ENCODE measurements around the gene PABPC3. TPM values are rescaled to one million over a fixed set of nuclear protein-coding genes. Genes with fewer than 3 reads are reported as not detected.

Gene PABPC3
- total RNA-seq, 1 donor from 2014 or later: 0.45 TPM

DNA sequence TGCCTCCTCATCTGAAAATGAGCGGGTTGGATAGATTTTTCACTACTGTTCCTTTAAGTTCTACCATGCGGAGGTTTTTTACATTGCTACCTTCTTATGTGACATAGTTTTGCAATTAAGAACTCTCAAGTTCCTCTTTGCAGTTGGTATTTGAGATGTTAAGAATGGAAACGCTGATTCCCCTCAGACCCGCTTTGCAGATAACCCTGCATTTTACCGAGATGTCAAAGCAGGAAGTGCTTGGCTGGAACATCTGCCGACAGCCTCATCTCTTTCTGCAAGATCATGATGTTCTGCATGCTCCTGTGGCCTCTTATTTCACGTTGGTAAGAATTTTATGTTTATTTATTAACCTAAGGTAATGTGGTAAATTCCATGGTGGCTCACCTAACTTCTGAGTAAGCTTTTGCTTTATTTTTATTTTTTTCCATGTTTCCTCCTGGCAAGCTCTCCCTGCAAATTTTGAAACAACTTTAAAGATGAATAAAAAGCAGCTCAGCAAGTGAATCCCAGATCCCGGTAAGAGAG is 22.5 kb downstream of the PABPC3 start:
- Histone ChIP-seq H4K20me1 (ENCODE audit: insufficient read depth, low read length) (no peaks in the 10 kb centered on the region), H3K4me2 (ENCODE audit: low read length) (no peak overlapping the region), H3K4me3 (ENCODE audit: insufficient read depth, low read depth, low read length) (no peak overlapping the region), H2AFZ (ENCODE audit: low read depth, low read length) (no peak overlapping the region), H3K9me3 (ENCODE audit: insufficient read depth, low read depth, low read length) (no peaks in the 10 kb centered on the region), H3K79me2 (ENCODE audit: insufficient read depth, low read length) (no peaks in the 10 kb centered on the region), H3K36me3 (ENCODE audit: insufficient read depth, low read length) (no peaks in the 10 kb centered on the region), H3K4me1 (ENCODE audit: insufficient read depth, low read length) (no peaks in the 10 kb centered on the region), H3K27ac (ENCODE audit: low read depth, low read length) (no peak overlapping the region), H3K9ac (ENCODE audit: low read length) (no peak overlapping the region), H3K27me3 (ENCODE audit: insufficient read depth, low read length) (peaks cover 4% of the 10 kb centered on the region)
- no peak for TF ChIP-seq EZH2 (IDR thresholded peaks at IDR 0.05; ENCODE audit: insufficient read depth, low read length)
- TF ChIP-seq, protein P1, sequence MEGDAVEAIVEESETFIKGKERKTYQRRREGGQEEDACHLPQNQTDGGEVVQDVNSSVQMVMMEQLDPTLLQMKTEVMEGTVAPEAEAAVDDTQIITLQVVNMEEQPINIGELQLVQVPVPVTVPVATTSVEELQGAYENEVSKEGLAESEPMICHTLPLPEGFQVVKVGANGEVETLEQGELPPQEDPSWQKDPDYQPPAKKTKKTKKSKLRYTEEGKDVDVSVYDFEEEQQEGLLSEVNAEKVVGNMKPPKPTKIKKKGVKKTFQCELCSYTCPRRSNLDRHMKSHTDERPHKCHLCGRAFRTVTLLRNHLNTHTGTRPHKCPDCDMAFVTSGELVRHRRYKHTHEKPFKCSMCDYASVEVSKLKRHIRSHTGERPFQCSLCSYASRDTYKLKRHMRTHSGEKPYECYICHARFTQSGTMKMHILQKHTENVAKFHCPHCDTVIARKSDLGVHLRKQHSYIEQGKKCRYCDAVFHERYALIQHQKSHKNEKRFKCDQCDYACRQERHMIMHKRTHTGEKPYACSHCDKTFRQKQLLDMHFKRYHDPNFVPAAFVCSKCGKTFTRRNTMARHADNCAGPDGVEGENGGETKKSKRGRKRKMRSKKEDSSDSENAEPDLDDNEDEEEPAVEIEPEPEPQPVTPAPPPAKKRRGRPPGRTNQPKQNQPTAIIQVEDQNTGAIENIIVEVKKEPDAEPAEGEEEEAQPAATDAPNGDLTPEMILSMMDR (IDR thresholded peaks at IDR 0.05; ENCODE audit: insufficient read depth, low read depth, low read length): no peak
- H3K27ac Mint-ChIP-seq (ENCODE audit: unreplicated experiment): no peak overlapping the region
- peaks cover 3% of the 10 kb centered on the region for H3K9me3 Mint-ChIP-seq (ENCODE audit: unreplicated experiment)
- DNase-seq (ENCODE audit: low read depth): no peak
- H3K4me1 Mint-ChIP-seq (ENCODE audit: low read depth, unreplicated experiment): peaks cover 2% of the 10 kb centered on the region
- no peaks in the 10 kb centered on the region for H3K27me3 Mint-ChIP-seq (ENCODE audit: low read depth, unreplicated experiment)
- no peaks in the 10 kb centered on the region for H3K36me3 Mint-ChIP-seq (ENCODE audit: low read depth, unreplicated experiment)
- H3K4me3 Mint-ChIP-seq (ENCODE audit: unreplicated experiment): no peak overlapping the region
- FAIRE-seq: no peak

DNA sequence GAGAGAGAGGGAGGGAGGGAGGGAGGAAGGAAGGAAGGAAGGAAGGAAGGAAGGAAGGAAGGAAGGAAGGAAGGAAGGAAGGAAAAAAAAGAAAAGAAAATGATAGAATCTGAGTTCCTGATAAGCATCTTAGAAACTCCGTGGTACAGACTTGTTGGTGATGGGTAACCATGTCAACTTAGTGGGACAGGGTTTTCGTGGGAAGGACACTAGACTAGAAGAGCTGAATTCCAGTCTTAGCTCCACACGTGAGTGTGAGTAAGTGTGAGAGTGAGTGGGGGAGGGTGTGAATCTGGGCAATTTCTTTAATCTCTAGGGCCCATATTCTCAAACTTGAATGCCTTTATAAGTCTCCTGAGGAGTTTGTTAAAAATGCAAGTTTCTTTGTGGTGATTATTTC is 35.0 kb downstream of the PABPC3 start:
- Histone ChIP-seq H3K79me2 (ENCODE audit: insufficient read depth, low read length) (no peaks in the 10 kb centered on the region), H2AFZ (ENCODE audit: low read depth, low read length) (no peak overlapping the region), H4K20me1 (ENCODE audit: insufficient read depth, low read length) (no peaks in the 10 kb centered on the region), H3K36me3 (ENCODE audit: insufficient read depth, low read length) (no peaks in the 10 kb centered on the region), H3K4me3 (ENCODE audit: insufficient read depth, low read depth, low read length) (no peak overlapping the region), H3K4me2 (ENCODE audit: low read length) (no peak overlapping the region), H3K27me3 (ENCODE audit: insufficient read depth, low read length) (no peaks in the 10 kb centered on the region), H3K27ac (ENCODE audit: low read depth, low read length) (no peak overlapping the region), H3K9me3 (ENCODE audit: insufficient read depth, low read depth, low read length) (no peaks in the 10 kb centered on the region), H3K4me1 (ENCODE audit: insufficient read depth, low read length) (no peaks in the 10 kb centered on the region), H3K9ac (ENCODE audit: low read length) (no peak overlapping the region)
- no peak overlapping the region for H3K4me3 Mint-ChIP-seq (ENCODE audit: unreplicated experiment)
- peaks cover 5% of the 10 kb centered on the region for H3K27me3 Mint-ChIP-seq (ENCODE audit: low read depth, unreplicated experiment)
- TF ChIP-seq, protein P1 (IDR thresholded peaks at IDR 0.05; ENCODE audit: insufficient read depth, low read depth, low read length): no peak
- TF ChIP-seq EZH2 (IDR thresholded peaks at IDR 0.05; ENCODE audit: insufficient read depth, low read length): no peak
- FAIRE-seq (no peak), DNase-seq (ENCODE audit: low read depth) (no peak)
- H3K27ac Mint-ChIP-seq (ENCODE audit: unreplicated experiment): no peak overlapping the region
- no peaks in the 10 kb centered on the region for H3K4me1 Mint-ChIP-seq (ENCODE audit: low read depth, unreplicated experiment)
- H3K36me3 Mint-ChIP-seq (ENCODE audit: low read depth, unreplicated experiment): no peaks in the 10 kb centered on the region
- H3K9me3 Mint-ChIP-seq (ENCODE audit: unreplicated experiment): peaks cover 8% of the 10 kb centered on the region

DNA sequence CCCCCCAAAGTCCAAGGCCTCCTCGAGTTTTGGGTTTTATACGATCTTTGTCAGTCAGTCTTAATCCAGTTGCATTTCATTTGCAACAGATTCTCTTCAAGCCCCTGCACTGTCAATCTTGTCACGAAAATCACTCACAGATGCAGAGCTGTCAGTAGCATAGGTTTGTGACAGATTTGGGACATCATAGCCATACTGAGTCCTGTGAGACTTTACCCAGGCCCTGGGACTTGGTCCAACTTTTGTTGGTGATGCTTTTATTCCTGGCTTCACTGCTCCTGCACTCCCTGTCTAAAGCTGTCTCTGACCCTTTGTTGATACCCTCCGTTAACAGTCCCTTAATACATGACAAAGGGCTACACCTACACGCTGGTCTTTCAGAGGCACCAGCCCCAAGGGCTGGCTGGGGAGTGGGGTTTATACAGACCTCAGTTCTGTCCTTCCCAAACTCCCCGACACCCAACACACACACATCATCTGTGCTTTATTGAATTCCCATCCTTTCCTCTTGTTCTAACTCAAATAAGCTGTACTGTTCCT is 36.0 kb downstream of the PABPC3 start:
- H3K36me3 Mint-ChIP-seq (ENCODE audit: low read depth, unreplicated experiment): no peaks in the 10 kb centered on the region
- H3K4me1 Mint-ChIP-seq (ENCODE audit: low read depth, unreplicated experiment): no peaks in the 10 kb centered on the region
- peaks cover 13% of the 10 kb centered on the region for H3K27me3 Mint-ChIP-seq (ENCODE audit: low read depth, unreplicated experiment)
- Histone ChIP-seq H3K4me1 (ENCODE audit: insufficient read depth, low read length) (no peaks in the 10 kb centered on the region), H4K20me1 (ENCODE audit: insufficient read depth, low read length) (no peaks in the 10 kb centered on the region), H3K9ac (ENCODE audit: low read length) (no peak overlapping the region), H3K4me2 (ENCODE audit: low read length) (no peak overlapping the region), H3K27me3 (ENCODE audit: insufficient read depth, low read length) (peaks cover 2% of the 10 kb centered on the region), H3K27ac (ENCODE audit: low read depth, low read length) (no peak overlapping the region), H3K79me2 (ENCODE audit: insufficient read depth, low read length) (no peaks in the 10 kb centered on the region), H3K4me3 (ENCODE audit: insufficient read depth, low read depth, low read length) (no peak overlapping the region), H2AFZ (ENCODE audit: low read depth, low read length) (no peak overlapping the region), H3K9me3 (ENCODE audit: insufficient read depth, low read depth, low read length) (no peaks in the 10 kb centered on the region), H3K36me3 (ENCODE audit: insufficient read depth, low read length) (no peaks in the 10 kb centered on the region)
- TF ChIP-seq, protein P1 (IDR thresholded peaks at IDR 0.05; ENCODE audit: insufficient read depth, low read depth, low read length): no peak
- TF ChIP-seq EZH2 (IDR thresholded peaks at IDR 0.05; ENCODE audit: insufficient read depth, low read length): no peak
- no peak for FAIRE-seq
- H3K27ac Mint-ChIP-seq (ENCODE audit: unreplicated experiment): no peak overlapping the region
- no peak overlapping the region for H3K4me3 Mint-ChIP-seq (ENCODE audit: unreplicated experiment)
- no peak for DNase-seq (ENCODE audit: low read depth)
- peaks cover 6% of the 10 kb centered on the region for H3K9me3 Mint-ChIP-seq (ENCODE audit: unreplicated experiment)

Data from astrocyte (in vitro differentiated cells and primary cell).